CD4-positive, alpha-beta T cell treated with Interleukin-17A for 4 hours (primary cell): ENCODE results near the gene DPP10.
A peak's percentile ranks its signal among the peaks of the same experiment; 100 is the strongest.

Experiments used
- DNase-seq: peaks from one replicate; pipeline ENCODE4 v3.0.0-alpha.2; 2020; ENCODE audit warnings: mixed read lengths

DPP10 gene

GRCh38 chr2:114610677-114611076, 168.2 kb downstream of the DPP10 start:
- no peak for DNase-seq

DNA sequence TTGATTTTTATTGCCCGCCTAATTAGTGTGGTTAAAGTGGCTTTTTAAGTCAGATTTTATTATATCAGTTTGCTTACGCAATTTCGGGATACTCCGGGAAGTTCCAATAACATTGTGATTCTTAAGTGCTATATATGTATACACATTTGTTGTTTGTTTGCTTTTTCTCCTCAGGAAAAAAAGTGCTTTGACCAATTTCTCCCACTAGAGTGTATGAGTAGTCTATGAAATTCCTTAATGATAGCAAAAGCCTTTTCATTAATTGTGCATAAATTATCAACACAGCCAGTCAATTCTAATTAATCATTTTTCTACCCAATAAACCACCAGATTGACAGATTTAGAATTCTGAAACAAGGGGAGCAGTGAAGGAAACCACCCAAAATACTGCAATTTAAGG, 172.2 kb downstream of the DPP10 start:
- DNase-seq, result no peak

DNA sequence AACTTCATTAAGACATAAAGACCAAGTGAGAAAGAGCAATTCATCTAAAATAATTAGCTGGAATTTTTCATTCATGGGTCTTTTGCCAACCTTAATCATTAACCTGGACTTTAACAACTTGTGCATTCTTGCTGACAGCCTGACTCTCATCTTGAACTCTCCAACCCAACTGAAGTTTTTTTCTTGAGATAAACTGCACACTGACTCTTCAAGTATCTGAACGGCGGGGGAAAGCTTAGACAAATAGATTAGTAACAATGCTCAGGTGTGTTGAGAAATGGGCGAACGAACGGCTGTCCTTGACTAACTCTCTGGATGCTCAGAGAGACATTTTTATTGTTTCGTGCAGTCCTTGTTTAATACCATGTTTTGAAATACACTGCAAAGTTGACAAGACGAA, 186.0 kb downstream of the DPP10 start:
- no peak for DNase-seq

DNA sequence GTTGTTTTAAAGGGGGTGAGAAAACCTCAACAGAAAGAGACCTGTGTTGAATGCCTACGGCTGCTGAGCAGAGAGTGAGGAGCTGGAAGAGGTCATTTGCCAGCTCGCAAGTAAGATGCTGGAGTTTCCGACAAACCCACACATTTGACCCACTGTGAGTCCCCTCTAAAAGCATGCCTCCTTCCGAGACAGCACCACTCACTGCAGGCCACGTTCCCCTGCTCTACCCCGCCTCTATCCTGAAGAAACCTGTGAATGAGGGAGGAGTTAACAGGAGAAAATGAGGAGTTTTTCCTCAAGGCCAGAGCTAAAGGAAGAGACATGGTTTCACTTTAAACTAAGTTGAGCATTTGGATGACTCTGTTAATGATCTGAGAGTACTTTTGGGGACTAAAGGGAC, 188.7 kb downstream of the DPP10 start:
- no peak for DNase-seq

- no peak for DNase-seq
Observed at GRCh38 chr2:114642166-114642770, 199.8 kb downstream of the DPP10 start.

GRCh38 chr2:114642988-114643553, 200.6 kb downstream of the DPP10 start:
- no peak for DNase-seq

- no peak for DNase-seq
Observed at GRCh38 chr2:114651933-114652332, 209.5 kb downstream of the DPP10 start.

- no peak for DNase-seq
Observed at GRCh38 chr2:114659880-114660279, 217.4 kb downstream of the DPP10 start.

DNA sequence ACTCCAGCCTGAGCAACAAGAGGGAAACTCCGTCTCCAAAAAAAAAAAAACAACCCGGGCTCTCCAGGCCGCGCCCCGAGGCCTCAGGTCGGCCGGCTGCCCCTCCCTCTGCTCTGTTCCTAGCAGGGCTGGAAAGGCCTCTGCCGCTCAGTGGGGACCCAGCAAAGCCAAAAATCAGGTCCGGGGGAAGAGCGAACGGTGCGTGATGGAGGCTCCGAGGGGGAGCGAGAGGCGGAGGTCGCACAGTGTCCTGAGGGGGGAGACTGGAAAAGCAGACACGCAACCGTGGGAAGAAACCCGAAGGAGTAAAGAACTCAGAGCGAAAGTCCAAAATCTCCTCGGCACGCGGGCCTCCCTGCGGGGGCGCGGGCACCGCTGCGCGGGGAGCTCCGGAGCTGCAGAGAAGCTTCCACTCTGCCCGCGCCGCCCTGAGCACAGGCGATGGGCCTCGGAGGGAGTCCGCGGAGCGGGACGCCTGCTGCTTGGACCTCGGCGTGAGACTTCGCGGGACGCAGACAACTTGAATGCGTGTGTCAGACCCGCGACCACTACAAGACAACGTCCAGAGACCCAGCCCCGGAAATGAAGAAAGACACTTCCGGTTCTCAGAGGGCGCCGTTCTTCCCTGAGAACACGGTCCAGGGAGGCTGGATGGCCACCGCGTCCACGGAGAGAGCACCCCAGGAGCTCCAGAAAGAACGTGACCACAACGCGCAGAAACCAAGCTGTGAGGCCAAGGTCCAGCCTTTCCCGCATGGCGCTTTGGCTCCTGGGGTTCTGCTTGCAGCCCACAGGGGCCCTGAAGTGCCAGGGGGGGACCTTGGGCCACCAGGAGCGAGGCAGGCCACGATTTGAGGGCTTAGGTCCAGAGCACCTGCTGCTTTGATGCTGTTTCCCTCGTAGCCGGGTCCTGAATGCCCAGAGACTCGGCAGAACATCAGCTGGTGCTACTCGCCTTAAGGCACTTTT, 219.8 kb downstream of the DPP10 start:
- DNase-seq, result peak; percentile 4

- DNase-seq, result no peak
Observed at GRCh38 chr2:114668415-114668814, 226.0 kb downstream of the DPP10 start.

DNA sequence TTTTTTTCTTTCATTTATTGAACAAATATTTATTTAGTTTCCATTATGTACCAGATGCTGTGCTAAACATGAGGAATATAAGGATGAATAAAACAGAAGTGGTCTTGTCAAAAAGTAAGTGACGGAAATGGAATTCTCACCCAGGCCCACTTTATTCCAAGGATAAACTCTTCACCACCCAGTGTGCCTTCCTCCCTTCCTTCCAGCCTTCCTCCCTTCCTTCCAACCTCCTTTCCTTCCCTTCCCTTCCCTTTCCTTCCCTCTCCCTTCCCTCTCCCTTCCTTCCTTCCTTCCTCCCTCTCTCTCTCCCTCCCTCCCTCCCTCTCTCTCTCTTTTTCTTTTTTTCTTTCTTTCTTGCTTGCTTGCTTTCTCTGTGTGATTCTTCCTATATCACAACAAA, 240.8 kb downstream of the DPP10 start:
- no peak for DNase-seq

DNA sequence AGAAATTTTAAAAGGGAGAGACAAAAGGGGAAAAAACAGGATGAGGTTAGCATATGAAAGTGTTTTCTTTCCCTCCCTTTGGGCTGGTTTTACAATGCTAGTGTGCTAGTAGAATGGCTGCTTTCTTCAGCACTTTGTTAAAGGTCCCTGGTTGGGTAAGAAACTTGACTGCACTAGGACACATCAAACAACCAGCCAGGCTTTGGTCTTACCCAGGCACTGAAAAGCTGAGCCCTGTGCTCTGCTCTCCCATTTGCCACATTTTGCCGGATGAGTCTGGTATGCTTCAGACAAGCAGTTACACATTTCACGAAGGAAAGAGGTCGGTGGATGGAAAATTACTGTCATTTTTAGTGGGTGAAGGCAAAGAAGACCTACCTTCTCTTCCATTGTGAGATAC, 242.0 kb downstream of the DPP10 start:
- DNase-seq, result no peak

- DNase-seq, result no peak
Observed at GRCh38 chr2:114685102-114685501, 242.7 kb downstream of the DPP10 start.

GRCh38 chr2:114688241-114688640, 245.8 kb downstream of the DPP10 start:
- no peak for DNase-seq

DNA sequence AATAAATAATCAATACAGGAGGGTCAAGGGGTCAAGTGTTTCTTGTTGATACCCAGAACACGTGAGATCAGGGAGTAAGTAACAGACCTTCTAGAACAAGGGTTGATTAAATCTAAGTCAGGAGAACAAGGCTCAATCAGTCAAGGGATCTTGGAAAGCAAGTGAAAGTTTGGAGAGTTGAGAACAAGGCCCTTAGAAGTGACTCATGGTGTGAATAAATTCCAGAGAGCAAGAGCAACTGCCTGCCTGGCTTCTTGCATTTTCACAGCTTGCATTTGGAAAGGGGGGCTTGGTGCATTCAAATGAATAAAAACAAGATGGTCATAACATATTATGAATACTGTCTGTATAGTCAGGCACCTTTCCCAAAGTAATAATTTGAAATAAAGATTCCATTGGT, 256.1 kb downstream of the DPP10 start:
- DNase-seq, result no peak

GRCh38 chr2:114699423-114699944, 257.0 kb downstream of the DPP10 start:
- no peak for DNase-seq

GRCh38 chr2:114700440-114700839, 258.0 kb downstream of the DPP10 start:
- DNase-seq, result no peak

DNA sequence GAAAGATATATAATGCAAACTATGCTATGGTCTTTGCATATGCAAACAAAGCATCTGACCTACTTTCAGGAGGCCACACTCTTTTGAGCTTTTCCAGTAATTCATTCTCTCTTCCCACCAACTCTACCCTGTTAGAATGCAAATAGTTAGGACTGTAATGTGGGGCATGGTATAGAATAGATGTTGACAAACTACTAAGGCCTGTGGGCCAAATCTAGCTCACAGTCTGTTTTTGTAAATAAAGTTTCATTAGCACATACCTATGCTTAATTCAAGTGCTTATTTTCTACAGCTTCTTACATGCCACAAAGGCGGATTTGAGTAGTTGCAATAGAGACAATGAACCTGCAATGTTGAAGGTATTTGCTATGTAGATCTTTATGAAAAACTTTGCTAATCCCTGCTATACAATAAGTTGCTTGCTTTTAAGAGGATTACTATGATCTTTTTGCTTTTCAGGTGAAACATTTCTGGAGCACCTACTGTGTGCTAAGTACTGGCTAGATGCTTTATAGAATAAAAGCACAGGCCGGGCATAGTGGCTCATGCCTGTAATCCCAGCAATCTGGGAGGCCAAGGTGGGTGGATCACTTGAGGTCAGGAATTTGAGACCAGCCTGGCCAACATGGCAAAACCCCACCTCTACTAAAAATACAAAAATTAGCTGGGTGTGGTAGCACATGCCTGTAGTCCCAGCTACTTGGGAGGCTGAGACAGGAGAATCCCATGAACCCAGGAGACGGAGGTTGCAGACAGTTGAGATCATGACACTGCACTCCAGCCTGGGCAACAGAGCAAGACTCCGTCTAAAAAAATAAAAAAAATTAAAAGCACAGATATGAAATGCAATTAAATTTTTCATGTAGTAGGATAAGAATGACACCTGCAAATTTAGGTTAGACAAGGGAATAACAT, 267.8 kb downstream of the DPP10 start:
- no peak for DNase-seq

DNA sequence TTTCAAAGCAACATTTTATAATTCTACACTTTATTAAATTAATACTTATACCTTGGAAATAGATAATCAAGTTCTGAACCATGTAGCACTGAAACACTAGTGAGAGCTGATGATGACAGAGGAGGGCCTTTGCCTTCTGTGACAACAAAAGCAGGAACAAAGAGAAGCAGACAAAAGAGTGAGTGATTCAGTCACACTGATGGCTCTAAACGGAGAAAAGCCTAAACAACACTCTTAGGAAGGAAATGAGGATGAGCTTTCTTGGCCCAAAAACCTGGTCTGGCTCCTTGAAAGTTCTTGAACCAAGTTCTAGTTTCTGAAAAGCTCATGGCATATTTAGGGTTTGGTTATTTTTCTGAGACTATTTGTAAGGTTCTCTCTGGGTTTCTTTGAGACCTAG, 271.9 kb downstream of the DPP10 start:
- DNase-seq, result no peak

- DNase-seq, result no peak
Observed at GRCh38 chr2:114717049-114717448, 274.6 kb downstream of the DPP10 start.

- DNase-seq, result no peak
Observed at GRCh38 chr2:114724454-114724853, 282.0 kb downstream of the DPP10 start.

GRCh38 chr2:114727012-114727411, 284.6 kb downstream of the DPP10 start:
- no peak for DNase-seq

DNA sequence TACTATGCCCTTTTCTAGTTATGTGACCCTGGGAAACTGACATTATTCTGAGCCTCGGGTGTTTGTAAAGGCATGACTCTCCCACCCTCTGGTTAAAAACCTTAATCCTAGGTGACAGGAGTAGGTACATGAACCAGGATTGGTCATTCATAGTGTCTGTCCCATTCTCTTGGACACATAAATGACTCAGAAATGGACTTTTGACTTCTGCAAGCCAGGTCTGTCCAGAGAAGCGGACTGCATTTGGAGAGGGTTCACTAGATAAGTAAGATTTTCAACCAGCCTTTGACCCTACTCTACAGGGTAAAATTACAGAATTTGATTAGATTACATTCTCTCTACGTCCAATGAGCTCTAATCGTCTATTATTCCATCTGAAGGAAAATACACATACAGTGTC, 285.9 kb downstream of the DPP10 start:
- no peak for DNase-seq
